Motor neuron (in vitro differentiated cells): Measurements from ENCODE around the gene ENOX1. TPM values are rescaled to one million over a fixed set of nuclear protein-coding genes. Genes with fewer than 3 reads are reported as not detected.
A peak's percentile ranks its signal among the peaks of the same experiment; 100 is the strongest.

ENCODE experiments used
- ATAC-seq, 8 experiments: fragments of 200-7000 bp; cut with Tn5 transposase; replicated peaks in 6 of 8; 2 replicates each; pipeline ENCODE4 v1.8.0; 2021; ENCODE audit warnings: mild to moderate bottlenecking in 8 of 8, moderate library complexity in 8 of 8
- H3K27ac ChIP-seq, 2 donors: fragments of 250-450 bp; sonication (Bioruptor Pico); 2 replicates each; pipeline ENCODE4 v1.9.0; 2021; ENCODE audit warnings: antibody characterized with exemption in 2 of 2, mild to moderate bottlenecking in 2 of 2, moderate library complexity in 1 of 2
- H3K4me1 ChIP-seq, 2 donors: fragments of 250-450 bp; sonication (Bioruptor Pico); replicated peaks in 1 of 2; 2 replicates each; pipeline ENCODE4 v1.6.1; 2021; ENCODE audit warnings: antibody characterized with exemption in 2 of 2, mild to moderate bottlenecking in 2 of 2, moderate library complexity in 1 of 2
- H3K4me3 ChIP-seq, 5 donors: fragments of 250-450 bp; sonication (Bioruptor Pico); 2 replicates each; pipeline ENCODE4 v1.9.0; 2021; ENCODE audit warnings: antibody characterized with exemption in 5 of 5, mild to moderate bottlenecking in 5 of 5, moderate library complexity in 4 of 5
- WGBS, 10 experiments: fragments of 450-650 bp; shearing (Covaris generic); methylation state at CpG; one replicate each; pipeline ENCODE4 v1.0.0; 2022; 5-methylcytosine and 5-hydroxymethylcytosine counted together
- in situ Hi-C, 9 experiments: fragments of 400-800 bp; cut with MboI; loops; one replicate each; pipeline ENCODE4 v1.15.0; 2021; ENCODE audit warnings: low sequenced_read_pairs in 9 of 9, low pct_unique_long_range_greater_than_20kb in 2 of 9; ENCODE audit not compliant: unreplicated experiment in 9 of 9
- total RNA-seq, 8 experiments: library from RNA; unstranded; fragments of 300-600 nt; gene quantifications; 2 replicates each; pipeline versions ENCODE4 v1.2.3 to v1.2.4, GENCODE V29; 2022

Gene ENOX1
- total RNA-seq, 8 experiments from 2014 or later, result 5.6 to 19.0 (median 11.8) TPM

DNA sequence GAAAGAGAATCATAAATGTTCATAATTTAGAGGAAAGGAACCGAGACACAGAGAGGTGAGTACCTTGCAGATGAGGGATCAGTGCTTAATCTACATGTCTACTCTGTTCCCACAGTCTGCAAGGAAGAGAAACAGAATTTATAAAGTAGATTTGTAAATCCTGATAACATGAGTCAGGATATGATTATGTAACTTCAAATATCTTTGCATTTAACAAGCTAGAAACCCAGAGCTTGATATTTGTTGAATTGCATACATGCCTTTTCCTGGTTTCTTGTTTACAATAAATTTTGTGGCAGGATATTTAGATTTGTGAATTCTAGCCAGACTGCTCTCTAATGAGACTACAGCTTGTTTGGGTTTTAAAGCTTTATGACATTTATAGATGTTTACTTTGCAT, 219.2 kb downstream of the ENOX1 start:
- peak in 3 of 8 experiments; percentile 67 to 81 (median 72) for ATAC-seq
- 0 to 100% (median 83%) methylated on average over 1 of the region's 1 CpG; no CpG with 5 or more reads in 4 of the 10 experiments for WGBS, 10 experiments
- H3K4me1 ChIP-seq, result peaks cover 10 to 13% of the 10 kb centered on the region in 2 donors
- H3K4me3 ChIP-seq, result no peak overlapping the region
- no peak overlapping the region for H3K27ac ChIP-seq
- in situ Hi-C loops, result no loop called here

DNA sequence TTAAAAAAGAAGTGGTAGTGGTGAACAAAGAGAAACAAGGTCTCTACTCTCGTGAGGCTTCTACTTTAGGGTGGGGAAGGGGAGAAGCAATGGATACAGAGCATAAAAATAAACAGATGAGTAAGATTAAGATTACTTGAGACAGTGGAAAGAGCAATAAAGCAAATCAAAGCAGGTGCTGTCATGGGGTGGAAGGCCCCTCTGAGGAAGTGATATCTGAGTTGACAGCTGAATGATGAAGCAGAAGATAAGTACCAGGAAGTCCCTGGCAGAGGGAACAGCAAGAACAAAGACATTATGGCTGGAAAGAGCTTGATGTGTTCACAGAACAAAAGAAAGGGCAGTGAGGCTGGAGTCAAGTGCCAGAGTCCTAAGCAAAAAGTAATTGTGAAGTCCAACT, 221.8 kb downstream of the ENOX1 start:
- ATAC-seq, result peak in 5 of 8 experiments; percentile 54 to 85 (median 78)
- WGBS, 10 experiments, result 33 to 67% (median 53%) methylated on average over 1 of the region's 1 CpG; no CpG with 5 or more reads in 6 of the 10 experiments
- H3K4me3 ChIP-seq, result no peak overlapping the region
- H3K27ac ChIP-seq, result no peak overlapping the region
- in situ Hi-C loops, result no loop called here
- peaks cover 0 to 7% of the 10 kb centered on the region in 2 donors for H3K4me1 ChIP-seq

DNA sequence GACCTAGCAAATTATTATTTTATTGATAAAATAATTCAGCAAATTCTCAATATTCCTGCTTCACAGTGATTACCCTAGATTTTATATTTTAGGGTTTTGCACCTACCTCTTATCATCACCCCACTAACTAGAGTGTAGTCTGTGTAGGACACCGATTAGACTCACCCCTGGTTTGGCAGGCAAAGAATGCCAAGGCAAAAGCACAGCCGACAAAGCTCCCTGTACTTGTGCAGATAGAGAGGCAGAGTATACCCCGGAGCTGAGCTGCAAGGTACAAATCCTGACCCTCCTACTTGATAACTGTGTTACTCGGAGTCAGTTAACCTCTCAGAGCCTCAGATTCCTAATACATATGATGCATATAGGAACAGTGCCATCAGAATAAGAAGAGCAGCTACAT, 225.7 kb downstream of the ENOX1 start:
- no peak overlapping the region for H3K4me3 ChIP-seq
- ATAC-seq, result no peak
- peaks cover 3 to 14% of the 10 kb centered on the region in 2 donors for H3K4me1 ChIP-seq
- WGBS, 10 experiments, result 60 to 100% (median 98%) methylated on average over 1 to 4 of the region's 4 CpGs; no CpG with 5 or more reads in 4 of the 10 experiments
- H3K27ac ChIP-seq, result no peak overlapping the region
- in situ Hi-C loops, result no loop called here

DNA sequence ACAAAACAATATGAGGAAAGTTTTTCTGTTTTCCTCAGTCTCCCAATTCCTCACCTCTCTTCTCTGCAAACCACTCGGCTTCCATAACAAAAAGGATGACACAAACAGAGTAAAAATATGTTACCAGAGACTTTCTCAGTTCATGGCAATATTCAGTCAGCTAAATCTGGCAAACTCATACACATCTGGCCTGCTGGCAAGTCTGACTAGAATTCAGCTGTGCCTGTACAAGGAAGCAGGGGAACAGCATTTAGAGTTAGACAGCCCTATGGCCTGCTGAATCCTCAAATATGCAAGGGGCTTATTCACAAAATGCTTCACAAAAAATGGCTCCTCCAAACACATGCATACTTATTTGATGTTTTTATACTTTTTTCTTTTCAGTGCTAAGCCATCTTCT, 227.8 kb downstream of the ENOX1 start:
- ATAC-seq, result peak in 2 of 8 experiments; percentile 30 to 57
- H3K4me1 ChIP-seq, result peaks cover 6 to 7% of the 10 kb centered on the region in 2 donors
- 0 to 100% (median 73%) methylated on average over 1 of the region's 1 CpG; no CpG with 5 or more reads in 4 of the 10 experiments for WGBS, 10 experiments
- in situ Hi-C loops, result no loop called here
- H3K27ac ChIP-seq, result no peak overlapping the region
- no peak overlapping the region for H3K4me3 ChIP-seq

DNA sequence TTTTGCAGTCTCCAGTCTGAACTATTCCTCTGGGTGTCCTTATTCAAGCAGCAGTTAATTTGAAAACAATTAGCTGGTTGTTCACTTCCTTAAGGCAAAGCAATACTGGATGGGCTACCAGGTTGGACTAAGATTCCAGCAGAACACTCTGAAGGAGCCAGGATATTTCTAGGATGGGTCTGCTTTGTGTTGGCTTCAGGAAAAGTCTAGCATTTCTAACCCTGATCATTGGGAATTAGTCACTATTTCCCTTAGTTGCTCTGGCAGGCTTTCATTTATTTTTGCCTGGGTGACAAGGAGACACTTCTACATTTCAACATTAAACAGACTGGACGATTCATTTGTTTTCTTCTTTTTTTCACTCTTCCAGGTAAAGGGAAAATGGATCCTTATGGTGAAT, 228.4 kb downstream of the ENOX1 start:
- in situ Hi-C loops, result no loop called here
- ATAC-seq, result no peak
- WGBS, 10 experiments, result 0 to 100% (median 100%) methylated on average over 1 of the region's 1 CpG; no CpG with 5 or more reads in 5 of the 10 experiments
- Histone ChIP-seq H3K4me3 (no peak overlapping the region), H3K4me1 (peaks cover 6 to 7% of the 10 kb centered on the region in 2 donors), H3K27ac (no peak overlapping the region)

DNA sequence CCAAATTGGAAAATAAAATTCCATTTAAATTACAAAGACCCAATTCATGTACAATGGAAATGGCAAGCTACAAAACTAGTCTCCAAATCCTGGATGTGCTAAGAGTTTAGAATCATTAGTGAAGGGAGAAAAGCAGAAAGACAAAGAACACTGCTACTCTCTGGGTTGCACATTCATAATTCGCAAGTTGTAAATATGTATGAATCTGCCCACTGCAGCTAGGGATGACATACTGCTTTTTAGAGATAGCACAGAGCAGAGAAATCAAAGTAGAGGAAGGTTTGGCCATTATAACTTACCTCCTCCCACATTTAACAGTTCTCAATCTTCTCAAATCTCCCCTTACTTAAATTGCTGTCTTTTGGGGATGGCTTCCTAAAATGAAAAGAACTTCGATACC, 231.1 kb downstream of the ENOX1 start:
- H3K4me3 ChIP-seq, result no peak overlapping the region
- in situ Hi-C loops, result no loop called here
- H3K4me1 ChIP-seq, result peaks cover 7 to 11% of the 10 kb centered on the region in 2 donors
- WGBS, 10 experiments, result 67 to 100% (median 92%) methylated on average over 1 to 2 of the region's 2 CpGs
- no peak overlapping the region for H3K27ac ChIP-seq
- ATAC-seq, result peak in 7 of 8 experiments; percentile 18 to 75 (median 57)

DNA sequence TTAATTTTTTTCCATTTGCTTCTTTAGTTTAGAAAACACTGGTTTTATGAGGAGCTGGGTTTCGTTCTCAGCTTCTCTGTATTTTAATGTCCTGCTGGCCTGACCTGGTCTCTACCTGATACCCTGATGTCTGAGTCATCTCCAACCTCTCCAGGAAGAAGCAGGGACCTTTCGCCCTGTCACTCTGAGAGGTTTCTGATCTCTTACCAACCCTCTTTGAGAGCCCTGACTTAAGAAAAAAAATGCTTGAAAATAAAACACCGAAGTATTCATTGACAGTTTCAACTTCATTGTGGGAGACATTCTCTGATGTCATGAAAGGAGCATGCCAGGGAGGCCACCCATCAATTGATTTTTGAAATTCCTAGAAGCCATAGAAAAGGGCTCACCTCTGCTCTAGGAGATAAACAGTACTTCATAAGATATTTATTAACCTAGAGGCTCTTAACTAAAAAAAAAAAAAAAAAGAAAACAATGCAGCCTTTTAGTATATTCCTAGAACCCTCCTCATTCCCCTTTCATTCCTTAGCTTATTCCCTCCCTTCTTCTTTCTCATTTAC, 234.8 kb downstream of the ENOX1 start:
- 31 to 100% (median 83%) methylated on average over 1 to 3 of the region's 3 CpGs; no CpG with 5 or more reads in 1 of the 10 experiments for WGBS, 10 experiments
- no peak overlapping the region for H3K27ac ChIP-seq
- in situ Hi-C loops, result no loop called here
- no peak overlapping the region for H3K4me3 ChIP-seq
- H3K4me1 ChIP-seq, result peaks cover 4 to 5% of the 10 kb centered on the region in 2 donors
- ATAC-seq, result no peak

DNA sequence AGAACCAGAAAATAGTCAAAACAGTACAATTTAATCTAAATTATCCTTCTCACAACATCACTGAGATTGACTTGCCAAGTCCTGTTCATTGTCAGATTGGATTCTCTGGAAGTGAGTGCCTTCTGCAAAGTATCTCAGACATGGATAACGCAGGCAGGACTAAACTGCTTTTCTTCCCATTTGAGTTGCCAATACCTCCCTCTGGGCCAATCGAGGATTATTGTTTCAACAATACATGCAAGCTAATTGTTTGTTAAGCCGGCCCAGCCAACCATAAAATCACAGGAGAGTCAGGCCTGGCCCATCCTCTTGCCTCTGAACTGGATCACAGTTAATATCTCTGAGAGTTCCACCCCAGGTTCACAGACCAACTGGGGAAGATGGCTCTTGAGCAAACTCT, 240.0 kb downstream of the ENOX1 start:
- ATAC-seq, result no peak
- Histone ChIP-seq H3K4me1 (peaks cover 6 to 7% of the 10 kb centered on the region in 2 donors), H3K27ac (no peak overlapping the region), H3K4me3 (no peak overlapping the region)
- in situ Hi-C loops, result no loop called here
- 40 to 86% (median 77%) methylated on average over 1 to 3 of the region's 3 CpGs; no CpG with 5 or more reads in 2 of the 10 experiments for WGBS, 10 experiments

DNA sequence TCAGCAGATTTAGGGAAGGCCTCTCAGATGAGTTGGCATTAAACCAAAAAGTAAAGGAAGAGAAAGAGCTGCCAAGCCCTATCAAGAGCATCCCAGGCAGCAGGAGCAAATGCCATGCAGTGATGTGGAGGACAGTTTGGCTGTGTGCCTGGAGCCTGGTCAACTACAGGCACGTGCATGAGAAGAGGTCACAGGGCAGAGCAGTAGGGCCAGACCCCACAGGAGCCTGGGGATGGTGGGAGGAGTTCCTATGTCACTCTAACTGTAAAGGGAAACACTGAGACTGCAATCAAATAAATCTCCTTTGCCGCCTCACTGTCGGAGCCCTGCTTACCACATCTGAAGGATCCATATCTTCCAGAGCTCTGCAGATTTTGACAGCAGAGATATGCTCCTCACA, 240.5 kb downstream of the ENOX1 start:
- ATAC-seq, result peak in 3 of 8 experiments; percentile 48 to 58 (median 53)
- 40 to 100% (median 75%) methylated on average over 1 to 3 of the region's 3 CpGs; no CpG with 5 or more reads in 6 of the 10 experiments for WGBS, 10 experiments
- Histone ChIP-seq H3K27ac (no peak overlapping the region), H3K4me3 (no peak overlapping the region), H3K4me1 (peaks cover 5 to 6% of the 10 kb centered on the region in 2 donors)
- in situ Hi-C loops, result no loop called here

DNA sequence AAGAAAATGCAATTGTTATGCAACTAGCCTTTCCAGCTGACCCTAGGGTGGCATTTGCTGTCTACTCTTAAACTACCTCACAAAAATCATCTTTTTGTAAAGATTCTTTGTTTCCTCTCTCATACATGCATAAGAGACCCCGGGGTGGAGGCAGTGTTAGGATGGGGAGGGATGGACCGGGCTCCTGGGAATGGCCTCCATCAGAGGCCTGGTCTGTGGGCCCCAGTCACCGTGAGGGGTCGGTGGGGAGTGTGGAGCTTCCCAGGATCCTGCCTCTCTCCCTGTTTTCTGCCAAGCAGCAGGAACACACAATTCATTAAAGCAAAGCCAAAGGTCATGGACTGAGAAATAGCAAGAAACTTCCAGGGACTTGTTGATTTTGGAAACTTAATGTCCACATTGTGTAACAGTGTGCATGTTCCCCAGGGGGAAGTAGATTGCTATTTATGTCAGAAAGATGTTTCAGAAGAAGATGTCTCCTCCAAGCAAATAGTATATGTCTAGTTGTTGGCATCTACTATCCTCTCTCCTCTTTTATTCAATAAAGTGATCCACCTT, 241.4 kb downstream of the ENOX1 start:
- no peak for ATAC-seq
- no peak overlapping the region for H3K4me3 ChIP-seq
- in situ Hi-C loops, result no loop called here
- WGBS, 10 experiments, result 40 to 100% (median 73%) methylated on average over 1 to 3 of the region's 4 CpGs; no CpG with 5 or more reads in 4 of the 10 experiments
- H3K27ac ChIP-seq, result no peak overlapping the region
- peaks cover 5 to 6% of the 10 kb centered on the region in 2 donors for H3K4me1 ChIP-seq

DNA sequence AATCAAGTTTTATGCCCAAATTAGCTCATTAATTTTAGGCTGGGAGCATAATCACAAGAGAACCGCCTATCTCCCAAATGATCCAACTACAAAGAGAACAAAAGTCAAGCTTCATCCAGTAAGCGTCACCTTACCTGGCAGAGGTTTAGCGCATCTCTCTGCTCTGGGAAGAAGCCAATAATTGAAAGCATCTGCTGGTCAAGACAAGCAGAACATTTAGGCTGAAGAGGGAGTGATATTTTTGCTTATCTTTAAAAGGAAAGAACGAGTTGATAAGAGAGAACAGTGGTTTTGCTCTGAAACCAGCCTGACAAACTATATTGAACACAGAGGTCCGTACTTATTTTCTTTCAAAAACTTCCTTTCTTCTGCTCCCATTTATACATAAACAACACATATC, 242.1 kb downstream of the ENOX1 start:
- no peak overlapping the region for H3K4me3 ChIP-seq
- ATAC-seq, result no peak
- no peak overlapping the region for H3K27ac ChIP-seq
- in situ Hi-C loops, result no loop called here
- 71 to 100% (median 94%) methylated on average over 1 to 5 of the region's 5 CpGs; no CpG with 5 or more reads in 2 of the 10 experiments for WGBS, 10 experiments
- peaks cover 5 to 6% of the 10 kb centered on the region in 2 donors for H3K4me1 ChIP-seq

DNA sequence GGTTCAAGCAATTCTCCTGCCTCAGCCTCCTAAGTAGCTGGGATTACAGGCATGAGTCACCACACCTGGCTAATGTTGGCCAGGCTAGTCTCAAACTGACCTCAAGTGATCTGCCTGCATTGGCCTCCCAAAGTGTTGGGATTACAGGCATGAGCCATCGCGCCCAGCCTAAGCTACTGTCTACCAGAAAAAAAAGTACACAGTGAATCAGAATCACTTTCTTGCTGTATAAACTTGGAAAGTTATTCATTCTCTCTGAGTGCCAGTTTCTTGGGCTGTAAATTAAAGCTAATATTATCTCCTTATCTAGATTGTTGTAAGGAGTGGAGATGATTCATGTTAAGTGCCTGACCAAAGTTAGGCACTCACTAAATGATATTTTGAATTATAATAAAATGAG, 242.8 kb downstream of the ENOX1 start:
- WGBS, 10 experiments, result 93 to 100% (median 100%) methylated on average over 2 of the region's 2 CpGs; no CpG with 5 or more reads in 5 of the 10 experiments

DNA sequence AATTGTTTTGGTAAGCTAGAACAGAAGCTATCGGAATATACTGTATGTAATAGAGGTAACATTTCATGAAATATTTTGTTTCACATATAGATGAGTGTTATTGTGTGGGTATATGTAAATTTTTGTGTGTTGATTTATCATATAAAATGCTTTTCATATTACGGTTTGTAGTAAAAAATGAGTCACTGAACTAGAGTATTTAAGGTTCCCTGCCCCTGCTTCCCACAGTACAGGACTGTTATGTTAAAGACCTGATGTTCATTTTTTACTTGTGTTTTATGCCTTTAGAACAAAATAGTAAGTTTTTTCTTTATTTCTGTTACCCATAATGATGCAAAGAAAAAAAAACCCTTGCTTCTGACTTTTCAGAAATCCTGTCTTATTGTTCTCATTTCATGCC, 243.4 kb downstream of the ENOX1 start:
- 75 to 100% (median 93%) methylated on average over 1 to 2 of the region's 2 CpGs; no CpG with 5 or more reads in 2 of the 10 experiments for WGBS, 10 experiments
- Histone ChIP-seq H3K27ac (no peak overlapping the region), H3K4me3 (no peak overlapping the region), H3K4me1 (peaks cover 5 to 6% of the 10 kb centered on the region in 2 donors)
- ATAC-seq, result no peak
- in situ Hi-C loops, result no loop called here

More for the DNA sequence above, 242.8 kb downstream of the ENOX1 start:
- in situ Hi-C loops, result no loop called here
- Histone ChIP-seq H3K27ac (no peak overlapping the region), H3K4me1 (peaks cover 5 to 6% of the 10 kb centered on the region in 2 donors), H3K4me3 (no peak overlapping the region)
- no peak for ATAC-seq
